Neural cell (in vitro differentiated cells): ENCODE measurements around the gene OPN5.

ENCODE experiments used
- CTCF ChIP-seq: fragments of 450-650 bp; IDR thresholded peaks from 2 replicates; pipeline ENCODE4 v1.5.1; 2014; ENCODE audit warnings: antibody characterized with exemption, mild to moderate bottlenecking, moderate library complexity; ENCODE audit not compliant: poor library complexity, severe bottlenecking
- TF ChIP-seq, protein P1 (sequence below): IDR thresholded peaks from 2 replicates; pipeline ENCODE4 v1.6.1; 2012; ENCODE audit warnings: borderline replicate concordance

GRCh38 chr6:47862731-47863130 is 80.9 kb downstream of the OPN5 start:
- TF ChIP-seq CTCF = no peak
- TF ChIP-seq, protein P1, sequence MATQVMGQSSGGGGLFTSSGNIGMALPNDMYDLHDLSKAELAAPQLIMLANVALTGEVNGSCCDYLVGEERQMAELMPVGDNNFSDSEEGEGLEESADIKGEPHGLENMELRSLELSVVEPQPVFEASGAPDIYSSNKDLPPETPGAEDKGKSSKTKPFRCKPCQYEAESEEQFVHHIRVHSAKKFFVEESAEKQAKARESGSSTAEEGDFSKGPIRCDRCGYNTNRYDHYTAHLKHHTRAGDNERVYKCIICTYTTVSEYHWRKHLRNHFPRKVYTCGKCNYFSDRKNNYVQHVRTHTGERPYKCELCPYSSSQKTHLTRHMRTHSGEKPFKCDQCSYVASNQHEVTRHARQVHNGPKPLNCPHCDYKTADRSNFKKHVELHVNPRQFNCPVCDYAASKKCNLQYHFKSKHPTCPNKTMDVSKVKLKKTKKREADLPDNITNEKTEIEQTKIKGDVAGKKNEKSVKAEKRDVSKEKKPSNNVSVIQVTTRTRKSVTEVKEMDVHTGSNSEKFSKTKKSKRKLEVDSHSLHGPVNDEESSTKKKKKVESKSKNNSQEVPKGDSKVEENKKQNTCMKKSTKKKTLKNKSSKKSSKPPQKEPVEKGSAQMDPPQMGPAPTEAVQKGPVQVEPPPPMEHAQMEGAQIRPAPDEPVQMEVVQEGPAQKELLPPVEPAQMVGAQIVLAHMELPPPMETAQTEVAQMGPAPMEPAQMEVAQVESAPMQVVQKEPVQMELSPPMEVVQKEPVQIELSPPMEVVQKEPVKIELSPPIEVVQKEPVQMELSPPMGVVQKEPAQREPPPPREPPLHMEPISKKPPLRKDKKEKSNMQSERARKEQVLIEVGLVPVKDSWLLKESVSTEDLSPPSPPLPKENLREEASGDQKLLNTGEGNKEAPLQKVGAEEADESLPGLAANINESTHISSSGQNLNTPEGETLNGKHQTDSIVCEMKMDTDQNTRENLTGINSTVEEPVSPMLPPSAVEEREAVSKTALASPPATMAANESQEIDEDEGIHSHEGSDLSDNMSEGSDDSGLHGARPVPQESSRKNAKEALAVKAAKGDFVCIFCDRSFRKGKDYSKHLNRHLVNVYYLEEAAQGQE = no peak
